Jurkat, Clone E6-1 (cell line): ENCODE measurements around the gene HNRNPUL2. TPM values are rescaled to one million over a fixed set of nuclear protein-coding genes. Genes with fewer than 3 reads are reported as not detected.
"Not testable (repeated sequence)": the region's sequence is repeated elsewhere in the genome, so short reads cannot be mapped to it uniquely, and the experiment has no call there.

Source experiments
- DNase-seq: peaks from one replicate; pipeline ENCODE4 v3.0.0-alpha.2; 2011; ENCODE audit warnings: low read depth, low spot score
- H3K4me3 ChIP-seq: 2 replicates; pipeline ENCODE4 v1.5.1; 2011; ENCODE audit warnings: mild to moderate bottlenecking, low read length, control low read depth, moderate library complexity
- polyA plus RNA-seq: library from polyadenylated mRNA; unstranded; fragments of >200 nt; gene quantifications from one replicate; pipeline ENCODE4 v1.2.1, GENCODE V29; 2012; ENCODE audit warnings: missing spikeins; ENCODE audit not compliant: insufficient read length, insufficient read depth

HNRNPUL2 gene
- polyA plus RNA-seq: 43.2 TPM

GRCh38 chr11:62727165-62727871 lies at the start of gene HNRNPUL2:
TSS of gene HNRNPUL2 (minus strand) at chr11:62727457. CDS start at chr11:62727156, 301 bp downstream.
- DNase-seq: peak; percentile 99
- peak within 1 kb of the TSS; percentile 78 for H3K4me3 ChIP-seq

GRCh38 chr11:62775646-62776045 lies 48.4 kb upstream of the HNRNPUL2 start:
- H3K4me3 ChIP-seq: no peak overlapping the region
- DNase-seq: no peak

- H3K4me3 ChIP-seq: no peak overlapping the region
- DNase-seq: no peak
These were observed 47.1 kb upstream of the HNRNPUL2 start for GRCh38 chr11:62774407-62774806.

DNA sequence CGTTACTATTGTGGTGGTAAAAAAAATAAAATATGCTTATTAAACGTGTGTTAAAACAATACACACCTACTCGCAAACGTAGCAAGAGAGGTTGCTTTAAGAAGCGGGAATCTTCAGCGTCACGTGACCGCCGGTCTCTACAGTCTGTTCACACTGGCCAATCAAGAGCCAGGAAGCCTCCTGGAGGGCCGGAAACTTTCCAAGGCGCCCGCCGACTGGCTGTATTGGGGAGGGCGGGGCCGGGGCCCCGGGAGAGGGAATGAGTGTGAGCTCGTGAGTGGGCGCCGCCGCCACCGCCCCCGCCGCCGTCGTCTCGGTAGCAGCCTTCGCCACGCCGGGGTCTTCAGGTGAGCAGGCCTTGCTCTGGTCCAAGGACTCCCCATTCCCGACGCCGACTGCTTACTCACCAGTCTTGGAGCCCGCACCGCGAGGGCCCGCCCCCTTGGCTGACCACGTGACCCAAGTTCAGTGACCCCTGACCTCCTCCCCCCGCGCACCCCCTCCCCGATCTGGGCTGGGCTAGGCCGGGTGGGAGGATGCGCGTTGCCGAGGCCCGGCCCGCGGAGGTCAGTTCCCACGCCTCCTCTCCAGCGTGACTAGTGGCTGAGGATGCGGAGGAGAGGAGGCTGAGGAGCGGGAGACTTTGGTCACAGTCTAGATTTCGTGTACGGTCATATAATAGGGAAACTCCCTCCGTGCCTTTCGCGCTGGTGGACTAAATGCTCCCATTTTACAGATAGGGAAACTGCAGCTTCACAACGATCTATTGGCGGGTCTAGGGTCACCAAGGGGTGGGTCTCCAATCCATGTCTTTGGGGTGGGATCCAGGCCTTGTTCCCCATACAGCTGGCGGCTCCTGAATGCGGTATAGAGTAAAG lies 44.1 kb upstream of the HNRNPUL2 start, which contains the start of gene TAF6L:
TSS of gene TAF6L (plus strand) at position 253 of the 878 bp plus-strand sequence. CDS start 4,388 bp downstream, outside the sequence.
- H3K4me3 ChIP-seq: peak within 1 kb of the TSS; percentile 72
- DNase-seq: peak; percentile 93

DNA sequence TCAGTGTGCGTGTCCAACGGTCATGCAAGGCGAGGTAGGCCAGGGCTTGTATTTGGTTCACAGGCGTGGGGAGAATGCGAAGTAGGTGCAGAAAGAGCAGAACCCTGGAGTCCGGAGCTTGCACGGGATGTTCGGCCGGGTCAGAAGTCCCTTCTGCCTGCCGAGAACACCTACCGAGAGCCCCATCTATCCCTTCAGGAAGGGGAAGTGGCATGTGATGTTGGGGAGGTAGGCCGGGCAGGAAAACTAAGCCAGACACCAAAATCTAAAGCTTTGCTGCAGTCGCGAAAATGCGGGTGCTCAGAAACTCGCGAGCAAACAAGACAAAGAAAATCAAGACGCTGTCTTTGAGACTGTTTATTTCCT lies 43.5 kb upstream of the HNRNPUL2 start:
- no peak for DNase-seq
- peak overlapping the region; percentile 72 for H3K4me3 ChIP-seq

- DNase-seq: not testable (repeated sequence)
- H3K4me3 ChIP-seq: peak overlapping the region; percentile 47
These were observed 33.6 kb upstream of the HNRNPUL2 start for GRCh38 chr11:62760867-62761227.

DNA sequence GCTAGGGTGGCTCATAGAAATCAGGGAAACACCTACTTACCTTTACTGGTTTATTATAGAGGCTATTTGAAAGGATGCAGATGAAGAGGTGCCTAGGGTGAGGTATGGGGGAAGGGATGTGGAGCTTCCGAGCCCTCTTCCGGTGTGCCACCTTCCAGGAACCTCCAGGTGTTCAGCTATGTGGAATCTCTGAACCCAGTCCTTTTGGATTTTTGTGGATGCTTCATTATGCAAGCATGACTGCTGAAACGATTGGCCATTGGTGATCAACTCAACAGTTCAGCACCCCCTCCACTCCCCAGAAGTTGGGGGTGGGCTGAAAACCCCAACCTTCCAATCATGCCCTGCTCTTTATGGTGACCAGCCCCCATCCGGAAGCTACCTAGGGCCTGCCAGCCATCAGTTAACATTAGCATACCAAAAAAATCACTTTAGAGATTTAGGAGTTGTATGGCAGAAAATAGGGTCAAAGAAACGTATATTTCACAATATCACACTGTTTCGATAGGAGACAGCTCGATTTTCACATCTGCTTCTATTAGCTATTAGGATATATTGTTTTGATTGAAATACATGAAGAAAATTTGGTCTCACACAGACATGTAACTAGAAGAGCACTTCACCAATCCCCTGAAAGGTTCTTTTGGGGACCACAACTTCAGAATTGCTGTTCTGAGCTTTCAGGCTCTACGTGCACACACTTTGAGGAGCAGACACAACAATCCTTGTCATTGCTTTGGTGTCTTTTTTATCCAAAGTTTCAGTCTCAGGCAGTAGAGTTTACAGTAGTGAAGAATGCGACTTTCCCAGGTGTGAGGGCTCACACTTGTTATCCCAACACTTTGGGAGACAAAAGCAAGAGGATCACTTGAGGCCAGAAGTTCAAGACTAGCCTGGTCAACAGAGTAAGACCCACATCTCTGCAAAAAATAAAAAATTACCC lies 30.9 kb upstream of the HNRNPUL2 start:
- H3K4me3 ChIP-seq: no peak overlapping the region
- DNase-seq: no peak

- DNase-seq: no peak
- H3K4me3 ChIP-seq: no peak overlapping the region
These were observed 27.9 kb upstream of the HNRNPUL2 start for GRCh38 chr11:62755086-62755615.

DNA sequence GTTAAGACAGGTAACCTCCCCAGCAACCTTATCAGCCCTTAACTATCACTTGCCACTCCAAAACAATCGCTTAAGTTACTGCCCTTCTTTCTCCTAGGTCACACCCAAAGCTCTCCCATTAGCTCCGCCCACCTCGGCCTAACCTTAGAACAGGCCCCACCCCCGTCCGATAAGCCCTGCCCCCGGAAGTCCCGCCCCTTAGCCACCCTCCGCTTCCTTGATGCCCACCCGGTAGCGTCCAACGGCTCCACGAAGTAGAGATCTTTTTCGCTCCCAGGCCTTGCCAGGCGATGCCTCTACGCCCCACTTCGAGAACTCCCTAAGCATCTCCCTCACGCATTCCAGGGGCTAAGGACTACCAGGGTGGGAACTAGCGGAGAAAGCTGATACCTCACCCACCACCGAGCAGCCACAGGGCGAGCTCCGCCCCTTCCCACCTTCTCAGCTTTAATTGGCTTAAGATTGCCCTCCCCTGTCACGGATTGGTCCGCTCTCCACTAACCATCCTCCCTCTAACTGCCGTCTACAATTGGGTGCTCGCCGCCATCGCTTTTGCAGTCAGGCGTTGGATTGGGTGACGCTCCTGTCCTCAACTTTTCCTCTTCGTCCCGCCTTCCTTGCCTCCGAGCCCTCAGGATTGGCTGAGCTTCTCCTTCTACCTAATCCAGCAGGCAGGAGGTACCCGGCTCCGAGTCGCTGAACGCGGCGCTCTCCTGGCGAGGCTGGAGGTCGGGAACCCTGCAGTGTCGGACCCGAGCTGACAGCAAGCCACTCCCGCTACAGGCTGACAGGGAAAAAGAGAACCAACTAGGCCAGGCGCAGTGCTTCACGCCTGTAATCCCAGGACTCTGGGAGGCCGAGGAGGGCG lies 26.7 kb upstream of the HNRNPUL2 start, which contains the start of gene ZBTB3:
TSS of gene ZBTB3 (minus strand) at position 425 of the 868 bp plus-strand sequence. CDS start 496 bp downstream, outside the sequence.
- peak within 1 kb of the TSS; percentile 88 for H3K4me3 ChIP-seq
- peak; percentile 100 for DNase-seq

GRCh38 chr11:62752994-62753735 lies 25.9 kb upstream of the HNRNPUL2 start:
- no peak for DNase-seq
- peak overlapping the region; percentile 88 for H3K4me3 ChIP-seq

GRCh38 chr11:62752177-62752785 lies 25.0 kb upstream of the HNRNPUL2 start:
- no peak for DNase-seq
- no peak overlapping the region for H3K4me3 ChIP-seq

DNA sequence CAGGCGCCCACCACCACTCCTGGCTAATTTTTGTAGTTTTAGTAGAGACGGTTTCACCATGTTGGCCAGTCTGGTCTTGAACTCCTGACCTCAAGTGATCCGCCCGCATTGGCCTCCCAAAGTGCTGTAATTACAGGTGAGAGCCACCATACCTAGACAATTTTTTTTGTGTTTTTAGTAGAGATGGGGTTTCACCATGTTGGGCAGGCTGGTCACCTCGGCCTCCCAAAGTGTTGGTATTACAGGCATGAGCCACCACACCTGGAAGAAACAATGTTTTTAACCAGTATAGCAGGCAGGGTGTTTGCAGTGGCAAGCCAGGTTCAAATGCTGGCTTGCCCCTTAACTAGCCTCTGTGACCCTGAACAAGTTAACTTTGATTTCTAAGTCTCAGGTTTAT lies 22.7 kb upstream of the HNRNPUL2 start:
- H3K4me3 ChIP-seq, DNase-seq: not testable (repeated sequence)

- no peak overlapping the region for H3K4me3 ChIP-seq
- DNase-seq: no peak
These were observed 20.4 kb upstream of the HNRNPUL2 start for GRCh38 chr11:62747475-62748160.

GRCh38 chr11:62737196-62737595 lies 9.9 kb upstream of the HNRNPUL2 start:
- DNase-seq: no peak
- no peak overlapping the region for H3K4me3 ChIP-seq

DNA sequence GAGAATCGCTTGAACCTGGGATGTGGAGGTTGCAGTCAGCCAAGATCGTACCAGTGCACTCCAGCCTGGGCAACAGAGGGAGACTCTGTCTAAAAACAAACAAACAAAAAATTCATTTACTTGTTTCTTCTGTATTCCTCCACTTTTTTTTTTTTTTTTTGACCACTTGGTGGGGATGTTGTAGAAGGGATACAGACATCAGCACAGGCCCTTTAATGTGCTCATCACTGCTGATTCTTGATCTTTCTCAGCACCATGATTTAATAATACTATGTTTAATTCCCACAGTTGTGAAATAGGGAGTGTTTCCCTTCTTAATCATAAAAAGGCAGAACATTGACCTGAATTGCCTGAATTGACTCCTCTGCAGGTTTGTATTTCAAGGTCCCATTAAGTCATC lies 5.6 kb upstream of the HNRNPUL2 start:
- DNase-seq: no peak

GRCh38 chr11:62730076-62730475 lies 2.8 kb upstream of the HNRNPUL2 start:
- H3K4me3 ChIP-seq: peak overlapping the region; percentile 78
- DNase-seq: not testable (repeated sequence)

More for the DNA sequence above, 5.6 kb upstream of the HNRNPUL2 start:
- no peak overlapping the region for H3K4me3 ChIP-seq
